WTC11 (cell line): ENCODE measurements around the gene RAB1A. TPM values are rescaled to one million over a fixed set of nuclear protein-coding genes. Genes with fewer than 3 reads are reported as not detected.
A peak's percentile ranks its signal among the peaks of the same experiment; 100 is the strongest.

ENCODE experiments used
- ATAC-seq: fragments of 200-7000 bp; cut with Tn5 transposase; 2 replicates; pipeline ENCODE4 v1.10.0; 2021; ENCODE audit warnings: mild to moderate bottlenecking, moderate library complexity
- CTCF ChIA-PET: fragments of 300-600 bp; sonication (Branson Sonifier 250); formaldehyde crosslinking; loops from one replicate; lab custom pipeline; 2021; ENCODE audit warnings: antibody characterized with exemption; lab: Charles Lee
- POLR2A ChIA-PET: fragments of 350-600 bp; sonication (Branson Sonifier 250); formaldehyde crosslinking; loops from one replicate; lab custom pipeline; 2021; ENCODE audit warnings: antibody characterized with exemption; lab: Charles Lee
- DNase-seq: peaks from one replicate; pipeline ENCODE4 v3.0.0; 2021; ENCODE audit warnings: low spot score
- H3K27ac Mint-ChIP-seq: 2 replicates; pipeline ENCODE4 v1.8.0; 2021; ENCODE audit warnings: mixed read lengths
- H3K27me3 Mint-ChIP-seq: 2 replicates; pipeline ENCODE4 v1.8.0; 2021; ENCODE audit warnings: low read depth, mild to moderate bottlenecking, moderate library complexity, mixed read lengths
- H3K36me3 Mint-ChIP-seq: 2 replicates; pipeline ENCODE4 v1.8.0; 2021; ENCODE audit warnings: mixed read lengths
- H3K4me1 Mint-ChIP-seq: 2 replicates; pipeline ENCODE4 v1.8.0; 2022; ENCODE audit warnings: mixed read lengths
- H3K4me3 Mint-ChIP-seq: 2 replicates; pipeline ENCODE4 v1.8.0; 2021; ENCODE audit warnings: mild to moderate bottlenecking, moderate library complexity, mixed read lengths
- H3K9me3 Mint-ChIP-seq: 2 replicates; pipeline ENCODE4 v1.8.0; 2021; ENCODE audit warnings: mixed read lengths
- CBFB ChIP-seq: sonication (generic); formaldehyde crosslinking; IDR thresholded peaks from 2 replicates; pipeline ENCODE4 v1.8.1; 2022; ENCODE audit warnings: mild to moderate bottlenecking, low read depth, missing genetic modification reagents
- FOXJ3 ChIP-seq: sonication (generic); formaldehyde crosslinking; IDR thresholded peaks from 2 replicates; pipeline ENCODE4 v1.9.0; 2021; ENCODE audit warnings: missing genetic modification reagents, mild to moderate bottlenecking, borderline replicate concordance
- FOXK1 ChIP-seq: sonication (generic); formaldehyde crosslinking; IDR thresholded peaks from 2 replicates; pipeline ENCODE4 v1.8.0; 2022; ENCODE audit warnings: mild to moderate bottlenecking, moderate library complexity, missing genetic modification reagents
- GABPB1 ChIP-seq: sonication (generic); formaldehyde crosslinking; IDR thresholded peaks from 2 replicates; pipeline ENCODE4 v1.8.1; 2023; ENCODE audit warnings: mild to moderate bottlenecking, missing genetic modification reagents
- GTF2I ChIP-seq: fragments of 250-450 bp; sonication (Bioruptor Pico); conservative IDR thresholded peaks from 2 replicates; pipeline ENCODE4 v1.4.0; 2021; ENCODE audit warnings: mild to moderate bottlenecking
- HMGA2 ChIP-seq: fragments of 250-450 bp; sonication (Bioruptor Pico); IDR thresholded peaks from 2 replicates; pipeline ENCODE4 v1.4.0; 2021; ENCODE audit warnings: mild to moderate bottlenecking, moderate library complexity
- JAZF1 ChIP-seq: fragments of 250-450 bp; sonication (Bioruptor Pico); IDR thresholded peaks from 2 replicates; pipeline ENCODE4 v1.9.0; 2021; ENCODE audit warnings: moderate library complexity, mild to moderate bottlenecking, inconsistent platforms
- MYBL2 ChIP-seq: sonication (generic); formaldehyde crosslinking; IDR thresholded peaks from 2 replicates; pipeline ENCODE4 v1.8.1; 2023; ENCODE audit warnings: mild to moderate bottlenecking, moderate library complexity, missing genetic modification reagents
- NR1H2 ChIP-seq: sonication (generic); formaldehyde crosslinking; IDR thresholded peaks from 2 replicates; pipeline ENCODE4 v1.9.0; 2021; ENCODE audit warnings: mild to moderate bottlenecking, moderate library complexity, missing genetic modification reagents
- SMAD3 ChIP-seq: sonication (generic); formaldehyde crosslinking; IDR thresholded peaks from 2 replicates; pipeline ENCODE4 v1.8.0; 2022; ENCODE audit warnings: missing genetic modification reagents, mild to moderate bottlenecking, borderline replicate concordance
- SP1 ChIP-seq: sonication (generic); formaldehyde crosslinking; conservative IDR thresholded peaks from 2 replicates; pipeline ENCODE4 v1.8.1; 2022; ENCODE audit warnings: missing genetic modification reagents
- TP53 ChIP-seq: sonication (generic); formaldehyde crosslinking; IDR thresholded peaks from 2 replicates; pipeline ENCODE4 v1.8.1; 2023; ENCODE audit warnings: mild to moderate bottlenecking, missing genetic modification reagents
- ZNF121 ChIP-seq: sonication (generic); formaldehyde crosslinking; IDR thresholded peaks from 2 replicates; pipeline ENCODE4 v1.8.0; 2023; ENCODE audit warnings: missing genetic modification reagents
- ZNF138 ChIP-seq: sonication (generic); formaldehyde crosslinking; conservative IDR thresholded peaks from 2 replicates; pipeline ENCODE4 v1.8.1; 2022; ENCODE audit warnings: mild to moderate bottlenecking, moderate library complexity, missing genetic modification reagents
- ZNF423 ChIP-seq: fragments of 250-450 bp; sonication (Bioruptor Pico); IDR thresholded peaks from 2 replicates; pipeline ENCODE4 v2.1.2; 2022; ENCODE audit warnings: mild to moderate bottlenecking, moderate library complexity
- ZNF671 ChIP-seq: fragments of 250-450 bp; sonication (Bioruptor Pico); IDR thresholded peaks from 2 replicates; pipeline ENCODE4 v1.8.0; 2021; ENCODE audit warnings: mild to moderate bottlenecking
- total RNA-seq: library from RNA; stranded (reverse); gene quantifications from 3 replicates; pipeline ENCODE4 v1.2.3, GENCODE V29; 2021
- TF ChIP-seq, protein P1 (sequence below): sonication (generic); formaldehyde crosslinking; IDR thresholded peaks from 2 replicates; pipeline ENCODE4 v1.8.1; 2023; ENCODE audit warnings: mild to moderate bottlenecking, moderate library complexity, missing genetic modification reagents
- TF ChIP-seq, protein P2 (sequence below): fragments of 250-450 bp; sonication (Bioruptor Pico); conservative IDR thresholded peaks from 2 replicates; pipeline ENCODE4 v1.9.0; 2021; ENCODE audit warnings: mild to moderate bottlenecking
- TF ChIP-seq, protein P3 (sequence below): sonication (generic); formaldehyde crosslinking; IDR thresholded peaks from 2 replicates; pipeline ENCODE4 v1.8.1; 2022; ENCODE audit warnings: mild to moderate bottlenecking, moderate library complexity, missing genetic modification reagents
- TF ChIP-seq, protein P4 (sequence below): sonication (generic); formaldehyde crosslinking; IDR thresholded peaks from 2 replicates; pipeline ENCODE4 v1.8.0; 2022; ENCODE audit warnings: mild to moderate bottlenecking, missing genetic modification reagents
- TF ChIP-seq, protein P5 (sequence below): sonication (generic); formaldehyde crosslinking; IDR thresholded peaks from 2 replicates; pipeline ENCODE4 v1.8.1; 2023; ENCODE audit warnings: mild to moderate bottlenecking, missing genetic modification reagents, moderate library complexity
- TF ChIP-seq, protein P6 (sequence below): sonication (generic); formaldehyde crosslinking; IDR thresholded peaks from 2 replicates; pipeline ENCODE4 v1.8.0; 2022; ENCODE audit warnings: mild to moderate bottlenecking, missing genetic modification reagents

RAB1A gene
- total RNA-seq, 1 experiment from 2014 or later = 114 TPM

DNA sequence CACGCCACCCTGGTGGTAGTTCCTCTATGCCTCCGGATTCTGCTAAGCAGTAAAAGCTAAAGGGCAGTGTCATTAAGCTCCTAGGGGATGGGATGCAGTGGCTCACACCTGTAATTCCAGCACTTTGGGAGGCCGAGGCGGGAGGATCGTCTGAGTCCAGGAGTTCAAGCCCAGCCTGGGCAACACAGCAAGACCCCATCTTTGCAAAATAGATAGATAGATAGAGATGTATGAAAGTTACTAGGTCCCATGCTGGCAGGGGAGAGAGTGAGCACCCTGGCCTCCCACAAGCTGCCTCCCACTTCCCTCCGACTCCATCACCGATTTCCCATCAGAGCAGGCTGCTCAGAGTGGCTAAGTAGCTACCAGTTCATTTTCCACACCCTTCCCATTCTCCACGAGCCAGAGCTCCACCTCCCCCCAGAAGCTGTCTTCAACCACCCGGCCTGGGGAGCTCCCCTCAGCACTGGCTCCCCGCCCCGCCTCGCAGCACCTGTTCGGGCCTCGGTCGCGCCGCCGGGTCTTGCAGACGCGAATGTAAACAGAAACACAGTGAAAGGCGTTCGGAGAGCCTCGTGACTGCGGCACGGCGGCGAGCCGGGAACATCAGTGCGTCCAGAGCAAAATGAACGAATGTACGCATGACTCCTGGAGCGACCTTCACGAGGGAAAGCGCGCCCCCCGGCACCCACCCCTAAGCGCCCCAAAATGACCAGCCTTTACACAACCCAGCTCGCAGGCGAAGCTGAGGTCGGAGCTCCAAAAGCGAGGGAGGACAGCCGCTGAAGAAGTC is 74.3 kb downstream of the RAB1A start:
- H3K4me3 Mint-ChIP-seq = peak overlapping the region; percentile 94
- H3K27ac Mint-ChIP-seq = peak overlapping the region; percentile 83
- no peaks in the 10 kb centered on the region; the same call in 1 of the 2 replicates for H3K27me3 Mint-ChIP-seq
- peaks cover 36% of the 10 kb centered on the region for H3K4me1 Mint-ChIP-seq
- peaks cover 13% of the 10 kb centered on the region for H3K9me3 Mint-ChIP-seq
- TF ChIP-seq, protein P1, sequence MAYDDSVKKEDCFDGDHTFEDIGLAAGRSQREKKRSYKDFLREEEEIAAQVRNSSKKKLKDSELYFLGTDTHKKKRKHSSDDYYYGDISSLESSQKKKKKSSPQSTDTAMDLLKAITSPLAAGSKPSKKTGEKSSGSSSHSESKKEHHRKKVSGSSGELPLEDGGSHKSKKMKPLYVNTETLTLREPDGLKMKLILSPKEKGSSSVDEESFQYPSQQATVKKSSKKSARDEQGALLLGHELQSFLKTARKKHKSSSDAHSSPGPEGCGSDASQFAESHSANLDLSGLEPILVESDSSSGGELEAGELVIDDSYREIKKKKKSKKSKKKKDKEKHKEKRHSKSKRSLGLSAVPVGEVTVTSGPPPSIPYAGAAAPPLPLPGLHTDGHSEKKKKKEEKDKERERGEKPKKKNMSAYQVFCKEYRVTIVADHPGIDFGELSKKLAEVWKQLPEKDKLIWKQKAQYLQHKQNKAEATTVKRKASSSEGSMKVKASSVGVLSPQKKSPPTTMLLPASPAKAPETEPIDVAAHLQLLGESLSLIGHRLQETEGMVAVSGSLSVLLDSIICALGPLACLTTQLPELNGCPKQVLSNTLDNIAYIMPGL = no peak
- TF ChIP-seq GTF2I (CRISPR knock-in tag) (0 out of 2 replicates have a peak, but pooled peaks have one; percentile 23), ZNF138 (CRISPR knock-in tag) (0 out of 2 replicates have a peak, but pooled peaks have one; percentile 41), FOXK1 (CRISPR knock-in tag) (peak; percentile 75; the same call in 1 of the 2 replicates), ZNF423 (CRISPR knock-in tag) (no peak), JAZF1 (no peak), TP53 (CRISPR knock-in tag) (no peak), SMAD3 (CRISPR knock-in tag) (0 out of 2 replicates have a peak, but pooled peaks have one; percentile 14), SP1 (CRISPR knock-in tag) (no peak), ZNF121 (CRISPR knock-in tag) (peak; percentile 98), HMGA2 (0 out of 2 replicates have a peak, but pooled peaks have one; percentile 17)
- TF ChIP-seq, protein P2, sequence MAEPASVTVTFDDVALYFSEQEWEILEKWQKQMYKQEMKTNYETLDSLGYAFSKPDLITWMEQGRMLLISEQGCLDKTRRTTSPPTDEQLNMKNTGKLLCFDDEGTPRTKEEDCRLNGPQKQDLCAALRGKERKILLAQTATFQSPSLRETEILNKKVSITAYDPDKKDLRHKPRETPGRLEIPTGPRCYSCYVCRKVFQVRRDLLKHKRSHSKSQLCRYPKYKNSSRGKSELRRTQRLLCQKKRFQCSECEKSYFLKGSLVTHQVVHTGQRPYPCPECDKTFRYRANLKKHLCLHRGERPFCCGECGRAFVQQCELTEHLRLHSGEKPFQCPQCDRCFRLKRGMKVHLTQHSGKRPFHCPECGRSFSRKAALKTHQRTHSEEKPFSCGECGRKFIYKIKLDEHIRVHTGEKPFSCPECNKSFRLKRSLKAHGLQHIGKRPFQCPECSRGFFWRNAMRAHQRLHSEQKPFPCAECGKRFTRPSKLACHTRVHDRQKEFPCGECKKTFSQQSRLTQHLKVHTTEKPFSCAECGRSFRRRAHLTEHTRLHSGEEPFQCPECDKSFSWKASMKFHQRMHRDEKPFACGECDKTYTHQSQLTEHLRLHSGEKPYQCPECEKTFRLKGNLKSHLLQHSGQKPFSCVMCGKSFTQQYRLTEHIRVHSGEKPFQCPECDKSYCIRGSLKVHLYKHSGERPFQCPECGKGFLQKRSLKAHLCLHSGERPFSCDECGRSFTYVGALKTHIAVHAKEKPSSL (CRISPR knock-in tag) = no peak
- TF ChIP-seq, protein P3, sequence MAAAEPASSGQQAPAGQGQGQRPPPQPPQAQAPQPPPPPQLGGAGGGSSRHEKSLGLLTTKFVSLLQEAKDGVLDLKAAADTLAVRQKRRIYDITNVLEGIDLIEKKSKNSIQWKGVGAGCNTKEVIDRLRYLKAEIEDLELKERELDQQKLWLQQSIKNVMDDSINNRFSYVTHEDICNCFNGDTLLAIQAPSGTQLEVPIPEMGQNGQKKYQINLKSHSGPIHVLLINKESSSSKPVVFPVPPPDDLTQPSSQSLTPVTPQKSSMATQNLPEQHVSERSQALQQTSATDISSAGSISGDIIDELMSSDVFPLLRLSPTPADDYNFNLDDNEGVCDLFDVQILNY (CRISPR knock-in tag) = no peak
- TF ChIP-seq, protein P4, sequence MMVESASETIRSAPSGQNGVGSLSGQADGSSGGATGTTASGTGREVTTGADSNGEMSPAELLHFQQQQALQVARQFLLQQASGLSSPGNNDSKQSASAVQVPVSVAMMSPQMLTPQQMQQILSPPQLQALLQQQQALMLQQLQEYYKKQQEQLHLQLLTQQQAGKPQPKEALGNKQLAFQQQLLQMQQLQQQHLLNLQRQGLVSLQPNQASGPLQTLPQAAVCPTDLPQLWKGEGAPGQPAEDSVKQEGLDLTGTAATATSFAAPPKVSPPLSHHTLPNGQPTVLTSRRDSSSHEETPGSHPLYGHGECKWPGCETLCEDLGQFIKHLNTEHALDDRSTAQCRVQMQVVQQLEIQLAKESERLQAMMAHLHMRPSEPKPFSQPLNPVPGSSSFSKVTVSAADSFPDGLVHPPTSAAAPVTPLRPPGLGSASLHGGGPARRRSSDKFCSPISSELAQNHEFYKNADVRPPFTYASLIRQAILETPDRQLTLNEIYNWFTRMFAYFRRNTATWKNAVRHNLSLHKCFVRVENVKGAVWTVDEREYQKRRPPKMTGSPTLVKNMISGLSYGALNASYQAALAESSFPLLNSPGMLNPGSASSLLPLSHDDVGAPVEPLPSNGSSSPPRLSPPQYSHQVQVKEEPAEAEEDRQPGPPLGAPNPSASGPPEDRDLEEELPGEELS (CRISPR knock-in tag) = peak; percentile 66; the same call in 1 of the 2 replicates
- CTCF ChIA-PET = interaction anchor here (0.5 to 2.7 kb wide), 17 partner anchors 9 to 914 kb away, joined by 3 to 28 read pairs (median 5); partner anchors contain the start of genes ACTR2 and RAB1A
- POLR2A ChIA-PET = interaction anchor here (0.6 to 1.7 kb wide), 13 partner anchors 9 to 156 kb away, joined by 3 to 12 read pairs (median 3); partner anchors contain the start of genes RAB1A and SLC1A4
- peaks cover 14% of the 10 kb centered on the region for H3K36me3 Mint-ChIP-seq
- peak; percentile 27 for ATAC-seq
- peak; percentile 66 for DNase-seq

DNA sequence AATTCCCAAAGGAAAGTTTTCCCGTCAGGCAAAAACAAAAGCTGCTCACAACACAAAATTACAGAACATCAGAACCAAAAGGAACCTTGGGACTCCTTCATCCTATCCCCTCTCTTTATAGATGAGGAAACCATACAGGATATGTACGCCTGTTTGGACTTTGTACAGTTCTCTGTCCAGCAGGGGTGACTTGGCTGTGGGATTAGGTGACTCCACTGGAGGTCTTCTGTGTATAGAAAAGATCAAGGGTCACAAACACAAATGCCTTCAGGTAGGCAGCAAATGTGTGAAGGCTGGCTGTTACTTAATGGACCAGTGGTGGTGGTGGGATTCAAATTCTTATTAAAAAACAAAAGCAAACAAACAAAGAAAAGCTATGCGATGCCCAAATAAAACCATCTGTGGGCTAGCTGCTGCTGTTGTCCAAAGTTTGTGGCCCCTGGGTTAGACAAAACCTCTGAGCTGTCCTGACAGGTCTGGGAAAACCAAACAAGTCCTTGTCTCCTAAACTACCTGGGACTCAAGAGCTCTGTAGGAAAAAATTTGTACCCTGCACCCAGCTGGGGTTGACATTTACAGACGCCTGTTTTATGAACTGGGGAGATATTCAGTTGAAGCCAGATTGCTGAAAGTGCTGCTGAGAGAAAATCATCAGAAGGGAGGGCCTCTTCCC is 75.0 kb downstream of the RAB1A start:
- no peaks in the 10 kb centered on the region; the same call in 1 of the 2 replicates for H3K27me3 Mint-ChIP-seq
- CTCF ChIA-PET = interaction anchor here (0.8 to 2.7 kb wide), 9 partner anchors 8 to 468 kb away, joined by 3 to 28 read pairs (median 5); no protein-coding TSS in a partner anchor
- TF ChIP-seq NR1H2 (no peak), FOXJ3 (CRISPR knock-in tag) (no peak), GABPB1 (CRISPR knock-in tag) (0 out of 2 replicates have a peak, but pooled peaks have one; percentile 40), CBFB (CRISPR knock-in tag) (no peak), SP1 (CRISPR knock-in tag) (no peak), ZNF671 (CRISPR knock-in tag) (no peak), MYBL2 (CRISPR knock-in tag) (no peak)
- TF ChIP-seq, protein P5, sequence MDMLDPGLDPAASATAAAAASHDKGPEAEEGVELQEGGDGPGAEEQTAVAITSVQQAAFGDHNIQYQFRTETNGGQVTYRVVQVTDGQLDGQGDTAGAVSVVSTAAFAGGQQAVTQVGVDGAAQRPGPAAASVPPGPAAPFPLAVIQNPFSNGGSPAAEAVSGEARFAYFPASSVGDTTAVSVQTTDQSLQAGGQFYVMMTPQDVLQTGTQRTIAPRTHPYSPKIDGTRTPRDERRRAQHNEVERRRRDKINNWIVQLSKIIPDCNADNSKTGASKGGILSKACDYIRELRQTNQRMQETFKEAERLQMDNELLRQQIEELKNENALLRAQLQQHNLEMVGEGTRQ (CRISPR knock-in tag) = no peak
- TF ChIP-seq, protein P6, sequence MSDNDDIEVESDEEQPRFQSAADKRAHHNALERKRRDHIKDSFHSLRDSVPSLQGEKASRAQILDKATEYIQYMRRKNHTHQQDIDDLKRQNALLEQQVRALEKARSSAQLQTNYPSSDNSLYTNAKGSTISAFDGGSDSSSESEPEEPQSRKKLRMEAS (CRISPR knock-in tag) = no peak
- H3K9me3 Mint-ChIP-seq = peaks cover 13% of the 10 kb centered on the region
- no peak overlapping the region for H3K27ac Mint-ChIP-seq
- H3K36me3 Mint-ChIP-seq = peaks cover 14% of the 10 kb centered on the region
- H3K4me3 Mint-ChIP-seq = peak overlapping the region; percentile 94
- peaks cover 37% of the 10 kb centered on the region for H3K4me1 Mint-ChIP-seq
- ATAC-seq = no peak
- DNase-seq = no peak
- POLR2A ChIA-PET = interaction anchor here (1.1 to 1.7 kb wide), 4 partner anchors 8 to 133 kb away, joined by 3 to 12 read pairs (median 7); partner anchors contain the start of gene RAB1A
